Mesothelial cell of epicardium (in vitro differentiated cells): ENCODE data around the gene FAM89B. TPM values are rescaled to one million over a fixed set of nuclear protein-coding genes. Genes with fewer than 3 reads are reported as not detected.

Experiments
- DNase-seq, 2 experiments: peaks; one replicate each; pipeline ENCODE4 v3.0.0; 2021; ENCODE audit warnings: low spot score in 2 of 2; ENCODE audit not compliant: unreplicated experiment in 2 of 2
- H3K27ac Mint-ChIP-seq: 2 replicates; pipeline ENCODE4 v1.8.0; 2021; ENCODE audit warnings: mixed read lengths
- H3K27me3 Mint-ChIP-seq: 2 replicates; pipeline ENCODE4 v1.8.0; 2021; ENCODE audit warnings: low read depth, mixed read lengths
- H3K36me3 Mint-ChIP-seq: 2 replicates; pipeline ENCODE4 v1.8.0; 2021; ENCODE audit warnings: mixed read lengths
- H3K4me1 Mint-ChIP-seq: 2 replicates; pipeline ENCODE4 v1.8.0; 2021; ENCODE audit warnings: mixed read lengths
- H3K4me3 Mint-ChIP-seq: 2 replicates; pipeline ENCODE4 v1.8.0; 2021; ENCODE audit warnings: mild to moderate bottlenecking, moderate library complexity, mixed read lengths
- H3K9me3 Mint-ChIP-seq: 2 replicates; pipeline ENCODE4 v1.8.0; 2021; ENCODE audit warnings: mixed read lengths
- total RNA-seq: library from RNA; stranded (reverse); gene quantifications from 3 replicates; pipeline ENCODE4 v1.2.1, GENCODE V29; 2021
- TF ChIP-seq, protein P1 (sequence below): fragments of 200-600 bp; sonication (generic); IDR thresholded peaks from one replicate; pipeline ENCODE4 v1.5.0; 2021; ENCODE audit warnings: antibody characterized with exemption; ENCODE audit not compliant: unreplicated experiment

Gene FAM89B
- total RNA-seq, 1 donor from 2014 or later, result 57.6 TPM

DNA sequence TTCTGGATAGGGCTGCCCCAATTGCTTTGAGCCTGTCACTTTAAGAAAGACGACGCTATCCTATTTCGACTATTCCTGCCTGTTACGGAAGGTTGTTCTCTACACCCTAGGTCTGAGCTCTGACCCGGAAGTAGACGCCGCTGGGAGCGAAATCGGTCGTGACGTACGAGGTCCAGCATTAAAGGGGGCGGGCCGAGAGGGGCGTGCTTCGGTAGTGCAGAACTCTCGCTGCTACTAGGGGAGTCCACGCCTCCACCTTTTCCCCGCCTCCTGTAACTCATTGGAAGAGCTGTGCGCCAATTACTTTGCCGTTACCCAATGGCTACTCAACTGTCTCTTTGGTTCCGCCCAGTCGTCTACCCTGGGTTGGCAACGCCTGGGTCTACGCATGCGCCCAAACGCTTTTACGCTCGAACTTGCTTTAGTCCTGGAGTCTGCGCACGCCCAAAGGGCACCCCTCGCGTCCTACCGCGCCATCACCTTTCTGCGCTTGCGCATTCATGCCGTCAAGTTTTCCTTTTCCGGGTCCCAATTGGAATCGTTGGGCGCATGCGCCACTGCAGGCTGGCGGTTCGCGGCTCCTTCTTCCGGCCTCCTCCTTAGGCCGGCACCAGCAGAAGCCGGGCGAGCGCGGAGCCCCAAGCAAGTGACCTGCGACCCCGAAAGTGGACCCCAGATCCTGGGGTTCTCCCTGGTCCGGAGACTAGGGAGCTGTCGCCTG, 43.1 kb downstream of the FAM89B start, which contains the start of gene PCNX3:
Gene PCNX3 (plus strand): TSS at position 548 of the 721 bp plus-strand sequence. CDS start 536 bp downstream, outside the sequence.
- peak within 1 kb of the TSS; percentile 97 for H3K4me3 Mint-ChIP-seq
- peaks cover 3% of the 10 kb centered on the region for H3K36me3 Mint-ChIP-seq
- peak within 1 kb of the TSS; percentile 99 for H3K27ac Mint-ChIP-seq
- H3K9me3 Mint-ChIP-seq, result no peaks in the 10 kb centered on the region
- peaks cover 21% of the 10 kb centered on the region for H3K4me1 Mint-ChIP-seq
- TF ChIP-seq, protein P1, sequence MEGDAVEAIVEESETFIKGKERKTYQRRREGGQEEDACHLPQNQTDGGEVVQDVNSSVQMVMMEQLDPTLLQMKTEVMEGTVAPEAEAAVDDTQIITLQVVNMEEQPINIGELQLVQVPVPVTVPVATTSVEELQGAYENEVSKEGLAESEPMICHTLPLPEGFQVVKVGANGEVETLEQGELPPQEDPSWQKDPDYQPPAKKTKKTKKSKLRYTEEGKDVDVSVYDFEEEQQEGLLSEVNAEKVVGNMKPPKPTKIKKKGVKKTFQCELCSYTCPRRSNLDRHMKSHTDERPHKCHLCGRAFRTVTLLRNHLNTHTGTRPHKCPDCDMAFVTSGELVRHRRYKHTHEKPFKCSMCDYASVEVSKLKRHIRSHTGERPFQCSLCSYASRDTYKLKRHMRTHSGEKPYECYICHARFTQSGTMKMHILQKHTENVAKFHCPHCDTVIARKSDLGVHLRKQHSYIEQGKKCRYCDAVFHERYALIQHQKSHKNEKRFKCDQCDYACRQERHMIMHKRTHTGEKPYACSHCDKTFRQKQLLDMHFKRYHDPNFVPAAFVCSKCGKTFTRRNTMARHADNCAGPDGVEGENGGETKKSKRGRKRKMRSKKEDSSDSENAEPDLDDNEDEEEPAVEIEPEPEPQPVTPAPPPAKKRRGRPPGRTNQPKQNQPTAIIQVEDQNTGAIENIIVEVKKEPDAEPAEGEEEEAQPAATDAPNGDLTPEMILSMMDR, result no peak
- peak; percentile 100 for DNase-seq
- no peaks in the 10 kb centered on the region for H3K27me3 Mint-ChIP-seq

- TF ChIP-seq, protein P1, result no peak
- Mint-ChIP-seq H3K4me3 (peak overlapping the region; percentile 97), H3K27me3 (no peaks in the 10 kb centered on the region), H3K9me3 (no peaks in the 10 kb centered on the region), H3K36me3 (peaks cover 5% of the 10 kb centered on the region), H3K27ac (peak overlapping the region; percentile 99), H3K4me1 (peaks cover 21% of the 10 kb centered on the region)
- DNase-seq, result no peak
Observed at GRCh38 chr11:65615950-65616574, 43.7 kb downstream of the FAM89B start.

DNA sequence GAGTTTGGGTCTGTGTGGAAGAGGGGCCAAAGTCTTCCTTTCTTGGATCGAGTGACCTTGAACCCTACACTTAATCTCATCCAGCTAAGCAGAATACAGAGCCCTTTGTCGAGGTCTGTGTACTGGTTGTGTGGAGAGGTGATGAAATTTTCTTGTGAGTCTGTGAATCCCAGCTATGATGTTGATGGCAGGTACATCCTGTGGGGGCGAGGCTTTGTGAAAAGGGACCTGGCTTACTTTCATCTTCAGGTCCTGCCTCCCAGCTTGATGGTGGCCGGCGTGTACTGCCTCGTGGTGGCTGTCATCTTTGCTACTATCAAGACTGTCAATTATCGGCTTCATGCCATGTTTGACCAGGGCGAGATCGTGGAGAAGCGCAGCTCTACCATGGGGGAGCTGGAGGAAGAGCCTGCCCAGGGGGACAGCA, 44.2 kb downstream of the FAM89B start:
- no peak for DNase-seq
- H3K27ac Mint-ChIP-seq, result peak overlapping the region; percentile 96
- H3K36me3 Mint-ChIP-seq, result peaks cover 6% of the 10 kb centered on the region
- TF ChIP-seq, protein P1, result no peak
- peak overlapping the region; percentile 97 for H3K4me3 Mint-ChIP-seq
- H3K27me3 Mint-ChIP-seq, result no peaks in the 10 kb centered on the region
- H3K9me3 Mint-ChIP-seq, result no peaks in the 10 kb centered on the region
- peaks cover 21% of the 10 kb centered on the region for H3K4me1 Mint-ChIP-seq

DNA sequence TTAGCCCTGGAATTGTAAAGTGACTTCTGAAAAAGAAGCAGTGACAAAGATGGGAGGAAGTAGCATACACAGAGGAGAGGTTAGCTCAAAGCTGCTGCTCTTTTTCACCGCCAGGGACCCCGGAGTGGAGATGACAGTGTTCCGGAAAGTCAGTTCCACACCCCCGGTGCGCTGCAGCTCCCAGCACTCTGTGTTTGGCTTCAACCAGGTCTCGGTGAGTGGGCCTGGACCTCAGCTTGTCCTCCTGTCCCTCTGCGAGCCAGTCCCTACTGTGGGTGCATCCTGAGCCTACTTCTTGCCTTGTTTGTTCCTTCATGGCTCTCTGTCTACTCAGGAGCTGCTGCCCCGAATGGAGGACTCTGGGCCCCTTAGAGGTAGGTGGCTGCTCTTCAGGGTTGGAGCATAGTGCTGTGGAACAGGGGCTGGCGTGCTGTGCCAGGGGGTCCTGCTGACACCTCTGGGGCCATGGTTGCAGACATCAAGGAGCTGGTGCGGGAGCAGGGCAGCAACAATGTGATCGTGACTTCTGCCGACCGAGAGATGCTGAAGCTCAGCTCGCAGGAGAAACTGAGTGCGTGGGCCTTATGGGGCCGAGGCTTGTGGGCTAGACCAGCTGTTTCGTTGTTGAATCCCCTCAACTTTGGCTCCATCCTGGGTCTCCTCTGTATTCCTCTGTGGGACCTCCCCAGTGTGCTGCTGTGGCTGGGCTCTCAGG, 45.0 kb downstream of the FAM89B start:
- Mint-ChIP-seq H3K4me3 (peak overlapping the region; percentile 97), H3K36me3 (peaks cover 6% of the 10 kb centered on the region), H3K27me3 (no peaks in the 10 kb centered on the region), H3K9me3 (no peaks in the 10 kb centered on the region), H3K4me1 (peaks cover 16% of the 10 kb centered on the region), H3K27ac (peak overlapping the region; percentile 50)
- TF ChIP-seq, protein P1, result no peak
- DNase-seq, result no peak

GRCh38 chr11:65617990-65618751, 45.8 kb downstream of the FAM89B start:
- no peak overlapping the region for H3K4me3 Mint-ChIP-seq
- H3K4me1 Mint-ChIP-seq, result peaks cover 12% of the 10 kb centered on the region
- H3K27me3 Mint-ChIP-seq, result no peaks in the 10 kb centered on the region
- TF ChIP-seq, protein P1, result no peak
- peaks cover 10% of the 10 kb centered on the region for H3K36me3 Mint-ChIP-seq
- DNase-seq, result no peak
- no peak overlapping the region for H3K27ac Mint-ChIP-seq
- H3K9me3 Mint-ChIP-seq, result no peaks in the 10 kb centered on the region
